GM18951 (cell line): ENCODE measurements around the gene KLHL35.

Experiments used
- POLR2A ChIP-seq: IDR thresholded peaks from 4 replicates; pipeline ENCODE4 v1.6.1; 2011; ENCODE audit warnings: mild to moderate bottlenecking; ENCODE audit not compliant: insufficient read length, insufficient read depth; ENCODE audit errors: extremely low read depth
- in situ Hi-C: fragments of 300-500 bp; cut with MboI; formaldehyde crosslinking; loops from one replicate; pipeline ENCODE4 v1.12.0; 2022; ENCODE audit warnings: low sequenced_read_pairs, mixed read lengths, inconsistent platforms; ENCODE audit not compliant: unreplicated experiment

Gene KLHL35

DNA sequence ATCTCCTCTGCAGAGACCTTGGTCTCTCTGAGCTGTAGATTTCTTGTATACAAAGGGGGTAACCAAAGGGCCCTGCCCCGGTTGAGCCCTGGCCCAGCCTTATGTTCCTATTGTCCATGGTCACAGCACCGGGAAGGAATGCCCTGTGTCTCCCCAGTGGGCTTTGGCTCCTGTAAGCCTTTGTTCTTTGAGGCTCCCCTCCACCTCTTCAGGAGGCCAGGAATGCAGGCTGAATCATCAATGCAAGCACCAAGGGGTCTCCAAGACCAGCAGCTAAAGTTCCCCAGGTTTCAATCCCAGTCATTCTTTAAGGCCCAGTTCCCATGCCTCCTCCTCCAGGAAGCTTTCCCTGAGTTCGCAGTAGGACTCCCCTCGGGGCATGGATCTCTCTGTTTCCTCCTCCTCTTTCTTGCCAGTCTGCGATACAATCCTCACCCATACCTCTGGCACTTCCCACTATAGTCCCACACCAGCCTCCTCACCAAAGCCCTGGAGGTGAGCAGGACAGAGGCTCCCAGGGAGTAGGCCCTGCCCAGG lies 29.2 kb upstream of the KLHL35 start:
- TF ChIP-seq POLR2A: no peak
- in situ Hi-C loops: no loop called here

DNA sequence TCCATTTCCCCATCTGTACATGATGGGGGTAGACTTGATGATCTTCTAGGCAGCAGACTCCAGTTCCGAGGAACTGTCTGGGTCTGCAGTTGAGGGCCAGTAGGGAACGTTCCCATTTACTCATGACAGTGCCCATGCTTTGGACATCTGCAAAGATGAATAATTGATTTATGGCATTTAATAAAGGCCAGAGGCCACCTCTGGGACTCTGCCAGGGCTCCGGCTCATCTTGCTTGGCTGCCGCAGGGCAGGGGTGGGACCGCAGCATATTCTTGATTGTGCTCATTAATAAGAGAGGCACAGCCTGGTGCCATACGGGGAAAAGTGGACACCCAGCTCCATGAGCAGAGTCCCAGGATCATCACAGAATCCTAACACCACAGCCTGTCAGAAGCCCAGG lies 28.1 kb upstream of the KLHL35 start:
- in situ Hi-C loops: no loop called here
- no peak for TF ChIP-seq POLR2A

DNA sequence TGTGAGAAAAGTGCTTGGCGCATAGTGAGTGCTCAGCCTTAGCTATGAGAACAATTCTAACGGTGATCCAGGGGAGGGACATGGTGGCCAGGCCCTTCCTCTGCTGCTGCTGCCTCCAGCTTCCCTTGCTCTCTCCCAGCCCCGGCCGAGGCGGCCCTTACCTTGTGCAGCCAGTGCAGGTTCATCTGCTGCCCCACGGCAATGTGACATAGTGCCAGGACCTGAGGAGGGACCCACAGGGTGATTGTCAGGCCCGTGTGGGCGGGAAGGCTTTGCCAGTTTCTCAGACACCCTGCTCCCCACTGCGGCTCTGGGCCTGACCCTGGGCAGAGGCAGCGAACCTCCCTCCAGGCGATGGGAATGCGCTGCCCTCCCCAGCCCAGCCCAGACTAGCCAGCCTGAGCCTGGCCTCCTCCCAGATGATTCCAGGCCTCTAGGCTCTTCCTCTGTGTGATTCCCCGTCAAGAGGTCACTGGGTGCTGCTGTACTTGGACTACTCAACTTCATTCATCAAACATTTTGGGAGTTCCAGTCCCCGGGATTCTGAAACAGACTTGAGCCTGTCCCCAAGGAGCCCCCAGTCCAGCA lies 23.7 kb upstream of the KLHL35 start:
- in situ Hi-C loops: no loop called here
- no peak for TF ChIP-seq POLR2A

DNA sequence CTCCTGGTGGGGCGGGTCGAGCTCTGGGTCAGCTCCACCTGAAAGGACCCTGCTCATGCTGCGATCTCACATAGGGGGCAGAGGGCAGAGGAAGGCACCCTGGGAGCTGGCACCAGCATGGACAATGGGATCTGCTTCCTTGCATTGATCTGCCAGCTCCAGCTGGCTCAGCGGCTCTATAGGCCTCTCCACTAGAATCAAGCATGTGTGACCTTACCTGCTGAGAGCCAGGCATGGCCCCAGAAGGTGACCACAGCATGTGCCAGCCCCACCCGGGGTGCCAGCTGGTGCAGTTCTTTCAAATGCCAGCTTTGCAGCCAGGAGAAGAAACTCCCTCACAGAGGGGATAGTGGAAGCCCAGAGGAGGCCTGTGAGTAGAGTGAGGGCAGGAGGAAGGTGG lies 22.0 kb upstream of the KLHL35 start:
- no peak for TF ChIP-seq POLR2A
- in situ Hi-C loops: no loop called here

DNA sequence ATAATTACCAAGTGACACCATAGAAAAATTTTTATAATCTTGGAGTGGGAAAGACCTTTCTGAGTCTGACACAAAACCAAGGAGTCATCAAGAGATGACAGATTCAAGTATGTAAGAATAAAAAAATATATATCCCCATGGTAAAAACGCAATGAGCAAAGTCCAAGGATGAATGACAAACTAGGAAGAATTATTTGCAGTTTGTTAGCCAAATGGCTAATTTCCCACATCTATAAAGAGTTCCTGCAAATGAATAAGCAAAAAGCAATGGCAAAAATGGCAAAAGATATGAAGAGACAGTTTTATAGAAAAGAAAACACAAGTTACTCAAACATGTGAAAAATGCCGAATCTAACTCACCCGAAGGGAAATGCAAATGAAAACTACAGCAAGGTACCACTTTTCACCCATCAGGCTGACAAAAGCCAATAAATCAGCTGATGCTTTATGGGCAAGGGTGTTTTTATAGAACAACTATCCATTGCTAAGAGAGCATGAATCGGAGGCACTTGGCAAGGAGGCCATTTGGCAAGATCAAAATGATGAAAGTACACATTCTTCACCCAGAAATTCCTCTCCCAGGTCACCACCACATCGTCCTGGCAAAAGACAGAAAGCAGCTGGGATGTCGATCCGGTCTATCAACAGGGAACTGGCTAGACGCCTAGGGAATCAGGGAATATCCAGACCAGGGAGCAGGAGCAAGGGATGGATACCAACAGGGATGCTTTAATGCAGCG lies 21.1 kb upstream of the KLHL35 start:
- no peak for TF ChIP-seq POLR2A
- in situ Hi-C loops: no loop called here

DNA sequence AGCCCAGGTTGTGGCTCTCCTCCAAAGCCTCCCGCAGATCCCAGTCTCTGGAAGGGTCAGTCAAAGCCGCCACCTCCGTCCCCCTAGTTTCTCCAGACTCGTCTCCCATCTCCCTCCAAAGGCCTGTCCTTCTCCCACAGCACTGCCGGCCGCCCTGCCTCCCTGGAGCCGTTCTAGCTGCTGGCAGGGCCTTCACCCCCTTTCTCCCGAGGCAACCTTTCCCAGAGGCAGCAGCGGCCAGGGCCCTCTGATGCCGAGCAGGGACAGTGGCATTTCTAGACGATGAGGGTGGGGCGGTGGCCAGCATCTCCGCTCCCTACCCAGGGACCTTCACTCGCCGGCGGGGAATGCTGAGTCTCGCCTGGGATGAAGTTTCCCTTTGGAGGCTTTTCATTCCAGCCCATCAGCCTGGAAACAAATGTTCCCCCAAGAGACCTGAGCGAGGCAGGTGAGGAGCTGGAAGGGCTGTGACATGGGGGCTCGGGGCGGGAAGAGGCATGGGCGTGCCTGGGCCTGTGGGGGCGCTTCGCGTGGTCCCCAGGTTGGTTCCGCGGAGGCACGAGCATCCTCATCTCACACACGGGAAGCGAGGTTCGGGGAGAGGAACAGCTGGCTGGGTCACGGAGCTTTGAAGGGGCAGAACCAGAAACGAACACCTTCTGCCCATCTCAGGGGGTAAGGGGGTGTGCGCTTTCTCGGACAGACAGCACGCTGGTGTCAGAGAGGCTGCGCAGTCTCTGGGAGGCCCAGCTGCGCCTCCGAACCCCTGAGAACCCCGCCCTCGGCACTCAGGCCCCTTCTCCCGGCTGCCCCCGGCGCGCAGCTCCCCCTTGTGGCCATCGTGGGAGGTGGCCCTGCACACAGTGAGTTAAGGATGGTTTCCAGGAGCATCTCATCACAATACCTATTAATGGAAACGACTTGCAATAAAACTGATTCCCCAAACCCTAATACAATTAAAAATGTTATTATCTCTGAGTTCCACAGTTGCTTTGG lies 18.1 kb upstream of the KLHL35 start:
- in situ Hi-C loops: no loop called here
- TF ChIP-seq POLR2A: no peak

DNA sequence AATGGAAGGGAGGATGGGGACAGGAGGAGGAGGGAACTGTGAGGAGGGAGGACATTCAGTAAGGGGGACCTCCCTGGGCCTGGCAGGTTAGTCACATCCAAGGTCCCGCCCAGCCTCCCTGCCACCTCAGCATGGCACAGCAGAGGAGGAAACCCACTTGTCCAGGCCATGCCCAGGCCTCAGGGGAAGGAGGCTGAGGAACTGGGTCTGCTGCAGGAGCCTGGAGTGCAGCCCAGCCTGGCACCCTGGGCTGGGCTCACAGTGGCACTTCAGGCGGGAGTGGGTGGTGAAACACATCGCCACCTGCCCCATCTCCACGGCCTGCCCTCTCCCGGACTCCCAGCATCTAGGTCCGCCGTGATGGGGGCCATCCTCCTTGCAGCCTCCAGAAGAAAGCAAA lies 17.2 kb upstream of the KLHL35 start:
- TF ChIP-seq POLR2A: no peak
- in situ Hi-C loops: no loop called here

DNA sequence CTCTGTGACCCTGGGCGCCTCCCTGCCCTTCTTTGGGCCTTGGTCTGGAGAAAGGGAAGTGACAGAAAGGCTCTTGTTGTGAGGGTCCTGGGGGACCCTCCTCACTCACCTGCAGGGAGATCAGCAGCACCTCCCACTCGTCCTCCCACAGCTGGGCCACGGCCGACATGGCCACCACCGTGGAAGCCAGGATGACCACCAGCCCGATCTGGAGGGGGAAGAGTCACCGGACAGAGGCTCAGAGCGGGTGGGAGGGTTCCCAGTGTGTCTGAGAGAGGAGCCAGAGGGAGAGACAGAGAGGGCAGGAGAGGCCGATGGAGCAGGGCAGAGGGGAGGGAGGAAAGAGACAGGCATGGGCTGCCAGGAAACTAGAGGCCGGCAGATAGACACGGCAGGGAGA lies 16.8 kb upstream of the KLHL35 start:
- in situ Hi-C loops: loop anchor here (5.0 kb wide), 1 partner anchor 83 kb away; no protein-coding TSS in a partner anchor
- no peak for TF ChIP-seq POLR2A

DNA sequence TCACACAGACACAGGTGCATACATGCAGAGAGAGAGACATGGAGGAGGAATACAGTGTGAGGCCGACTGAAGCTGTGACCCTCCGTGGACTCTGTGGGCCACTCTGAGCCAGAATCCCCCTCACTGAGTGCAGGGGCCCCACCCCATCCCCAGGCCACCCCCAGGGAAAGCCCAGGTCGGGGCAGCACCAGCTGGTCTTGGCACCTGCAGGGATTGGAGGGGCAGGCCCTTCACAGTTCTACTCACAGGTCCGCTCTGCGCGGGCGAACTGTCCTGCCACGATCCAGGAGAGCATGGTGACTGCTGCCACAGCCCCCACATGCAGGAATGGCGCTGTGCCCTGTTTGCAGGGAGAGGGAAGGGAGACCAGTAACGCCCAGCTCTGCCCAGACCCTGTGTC lies 16.3 kb upstream of the KLHL35 start:
- in situ Hi-C loops: loop anchor here (5.0 kb wide), 1 partner anchor 83 kb away; no protein-coding TSS in a partner anchor
- TF ChIP-seq POLR2A: no peak

DNA sequence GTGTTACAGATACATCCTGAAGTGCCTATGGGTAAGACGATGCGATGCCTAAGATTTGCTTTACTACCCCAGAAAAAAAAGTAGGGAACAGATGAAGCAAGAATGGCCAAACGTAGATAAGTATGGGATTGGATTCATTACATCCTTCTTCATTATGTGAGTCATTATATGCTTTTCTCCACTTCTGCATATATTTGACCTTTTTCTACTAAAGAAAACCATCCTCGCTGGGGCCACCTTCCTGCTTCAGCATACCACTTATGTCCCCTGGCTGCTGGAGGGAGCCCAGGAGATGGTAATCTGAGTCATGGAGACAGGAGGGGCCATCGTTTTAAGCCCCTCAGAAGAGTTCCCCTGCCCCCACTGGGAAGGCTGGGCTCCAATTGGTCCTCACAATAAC lies 14.4 kb upstream of the KLHL35 start:
- no peak for TF ChIP-seq POLR2A
- in situ Hi-C loops: loop anchor here (5.0 kb wide), 1 partner anchor 85 kb away; no protein-coding TSS in a partner anchor

DNA sequence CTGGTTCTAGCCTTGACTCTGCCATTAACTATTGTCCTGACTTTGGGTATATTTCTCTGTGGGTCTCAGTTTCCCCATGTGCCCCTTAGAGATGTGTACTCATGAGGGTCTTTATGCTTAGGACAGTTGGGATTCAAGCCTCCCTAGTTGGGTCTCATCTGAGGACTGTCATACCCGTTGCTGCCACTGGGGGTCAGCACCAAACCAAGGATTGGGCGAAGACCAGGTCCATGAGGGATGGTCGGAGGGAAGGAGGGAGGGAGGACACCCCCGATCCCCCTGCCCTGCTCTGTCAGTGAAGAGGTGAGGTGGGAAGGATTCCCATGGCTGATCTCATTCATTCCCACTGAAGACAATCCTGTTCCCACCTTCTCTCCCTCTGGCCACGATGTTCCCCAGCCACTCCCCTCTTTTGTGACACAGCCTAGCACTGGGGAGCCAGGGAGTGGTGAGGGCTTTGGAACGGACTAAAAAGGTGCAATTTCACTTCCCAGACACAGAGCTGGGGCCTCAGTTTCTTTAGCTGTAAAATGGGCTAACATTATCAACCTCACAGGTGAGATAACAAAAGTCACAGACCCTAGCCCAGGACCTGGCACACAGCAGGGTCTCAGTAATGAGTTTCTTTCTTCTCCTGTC lies 12.4 kb upstream of the KLHL35 start:
- no peak for TF ChIP-seq POLR2A
- in situ Hi-C loops: loop anchor here (5.0 kb wide), 1 partner anchor 87 kb away; no protein-coding TSS in a partner anchor

DNA sequence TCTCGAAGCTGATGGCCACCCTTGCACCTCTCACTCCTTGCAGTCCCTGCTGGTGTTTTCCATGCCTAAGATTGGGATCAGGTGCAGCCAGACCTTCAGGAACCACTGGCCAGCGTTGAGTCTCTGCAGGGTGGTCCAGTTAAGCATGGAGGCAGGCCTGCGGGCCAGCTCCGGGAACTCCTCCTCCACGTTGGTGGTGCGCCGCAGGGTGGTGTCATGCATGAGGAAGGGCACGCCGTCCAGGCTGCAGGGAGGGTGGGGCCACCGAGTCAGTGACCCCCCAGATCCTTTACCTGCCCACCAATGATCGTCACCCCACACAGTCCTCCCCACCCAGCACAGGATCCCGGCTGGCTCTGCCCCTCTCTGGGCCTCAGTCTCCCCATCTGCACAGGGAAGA lies 10.0 kb upstream of the KLHL35 start:
- no peak for TF ChIP-seq POLR2A

More for the DNA sequence above, 10.0 kb upstream of the KLHL35 start:
- in situ Hi-C loops: no loop called here
